NCI-H2227 treated with DMSO at 0.1 percent for 48 hours (cell line): ENCODE data around the gene ZNF541.
A peak's percentile ranks its signal among the peaks of the same experiment; 100 is the strongest.

Experiments
- DNase-seq: peaks from one replicate; lab custom pipeline; 2025; lab: John Stamatoyannopoulos, UW

The ZNF541 gene

GRCh38 chr19:47573071-47574026, at the start of gene ZNF541:
Gene ZNF541, minus strand, starts transcription at chr19:47573148. Its CDS starts 17,292 bp downstream, at chr19:47555856.
- peak; percentile 14 for DNase-seq

- DNase-seq: no peak
These were observed 46.8 kb upstream of the ZNF541 start for GRCh38 chr19:47619763-47620162.

- DNase-seq: no peak
These were observed 45.8 kb upstream of the ZNF541 start for GRCh38 chr19:47618771-47619170.

GRCh38 chr19:47615714-47616113, 42.8 kb upstream of the ZNF541 start:
- no peak for DNase-seq

- DNase-seq: no peak
These were observed 42.3 kb upstream of the ZNF541 start for GRCh38 chr19:47615230-47615629.

GRCh38 chr19:47614559-47614958, 41.6 kb upstream of the ZNF541 start:
- no peak for DNase-seq

- DNase-seq: no peak
These were observed 41.0 kb upstream of the ZNF541 start for GRCh38 chr19:47614021-47614295.

GRCh38 chr19:47613165-47614020, 40.4 kb upstream of the ZNF541 start:
- no peak for DNase-seq

GRCh38 chr19:47610902-47611301, 38.0 kb upstream of the ZNF541 start:
- DNase-seq: no peak

GRCh38 chr19:47609906-47610894, 37.3 kb upstream of the ZNF541 start:
- DNase-seq: no peak

- peak; percentile 42 for DNase-seq
These were observed 36.3 kb upstream of the ZNF541 start, which contains the start of gene BICRA for GRCh38 chr19:47608969-47609905. Gene BICRA, plus strand, starts transcription at chr19:47609134. Its CDS starts 64,441 bp downstream, at chr19:47673575.

GRCh38 chr19:47608074-47608918, 35.3 kb upstream of the ZNF541 start:
- DNase-seq: peak; percentile 73

GRCh38 chr19:47607564-47608073, 34.7 kb upstream of the ZNF541 start:
- DNase-seq: no peak

- DNase-seq: no peak
These were observed 31.0 kb upstream of the ZNF541 start for GRCh38 chr19:47603706-47604565.

GRCh38 chr19:47601180-47601904, 28.4 kb upstream of the ZNF541 start:
- no peak for DNase-seq

- peak; percentile 95 for DNase-seq
These were observed 27.6 kb upstream of the ZNF541 start for GRCh38 chr19:47600246-47601179.
